NOMO-1 (cell line): ENCODE results near the gene EFR3B.

Source experiments
- DNase-seq, 2 experiments: peaks; one replicate each; lab custom pipeline; 2025; ENCODE audit not compliant: unreplicated experiment in 2 of 2; lab: John Stamatoyannopoulos, UW

The EFR3B gene

GRCh38 chr2:25068217-25068616 lies 26.3 kb downstream of the EFR3B start:
- DNase-seq = no peak

- DNase-seq = no peak
These were observed 30.1 kb downstream of the EFR3B start for GRCh38 chr2:25071966-25072365.

DNA sequence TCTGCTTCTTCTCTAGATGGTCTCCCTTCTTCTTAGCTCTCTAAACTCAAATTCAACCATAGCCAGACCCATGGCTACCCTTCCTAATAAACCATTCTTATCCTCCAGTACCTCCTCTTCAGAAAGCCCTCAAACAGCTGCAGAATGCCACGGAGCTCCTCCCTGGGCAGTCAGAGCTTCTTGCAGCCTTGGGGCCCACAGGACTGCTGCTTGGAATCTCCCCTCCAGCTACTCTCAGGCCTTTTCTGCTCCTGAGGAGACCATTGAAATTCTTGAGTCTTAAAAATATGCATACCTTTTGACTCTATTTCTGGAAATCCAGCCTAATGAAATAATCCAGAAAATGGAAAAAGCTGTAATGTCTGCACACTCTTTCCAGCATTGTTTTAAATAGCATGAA lies 30.7 kb downstream of the EFR3B start:
- no peak for DNase-seq

- DNase-seq = no peak
These were observed 31.1 kb downstream of the EFR3B start for GRCh38 chr2:25073025-25073424.

DNA sequence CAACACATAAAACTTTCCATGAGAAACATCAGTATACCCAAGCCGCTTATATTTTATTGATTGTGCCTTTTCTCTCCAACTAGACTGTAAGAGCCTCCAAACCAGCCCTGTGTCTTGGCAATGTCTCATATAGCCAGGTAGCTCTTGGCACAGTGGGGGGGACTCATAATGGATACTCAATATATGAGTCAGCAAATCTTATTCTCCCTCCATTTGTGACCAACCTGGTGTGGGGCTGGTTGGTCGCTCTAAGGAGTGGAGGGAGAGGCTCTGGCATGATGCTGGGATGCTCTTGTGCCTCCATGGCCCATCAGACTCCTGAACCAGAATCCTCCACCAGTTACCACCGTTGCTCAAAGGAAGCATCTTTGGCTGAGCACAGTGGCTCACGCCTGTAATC lies 32.0 kb downstream of the EFR3B start:
- DNase-seq = no peak

DNA sequence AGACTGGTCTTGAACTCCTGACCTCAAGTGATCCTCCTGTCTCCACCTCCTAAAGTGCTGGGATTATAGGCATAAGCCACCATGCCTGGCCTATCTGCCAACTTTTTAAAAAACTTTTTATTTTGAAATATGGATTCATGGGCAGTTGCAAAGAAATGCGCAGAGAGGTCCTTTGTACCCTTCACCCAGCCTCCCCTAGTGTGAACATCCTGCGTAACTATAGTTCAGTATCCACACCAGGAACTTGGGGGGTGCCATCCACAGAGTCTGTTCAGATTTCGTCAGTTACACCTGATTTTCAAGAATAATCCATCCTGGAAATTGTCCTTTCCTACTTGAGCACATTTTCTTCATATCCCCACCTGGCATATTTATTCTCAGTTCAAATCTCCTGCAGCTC lies 33.0 kb downstream of the EFR3B start:
- DNase-seq = no peak

- no peak for DNase-seq
These were observed 34.9 kb downstream of the EFR3B start for GRCh38 chr2:25076749-25077148.

DNA sequence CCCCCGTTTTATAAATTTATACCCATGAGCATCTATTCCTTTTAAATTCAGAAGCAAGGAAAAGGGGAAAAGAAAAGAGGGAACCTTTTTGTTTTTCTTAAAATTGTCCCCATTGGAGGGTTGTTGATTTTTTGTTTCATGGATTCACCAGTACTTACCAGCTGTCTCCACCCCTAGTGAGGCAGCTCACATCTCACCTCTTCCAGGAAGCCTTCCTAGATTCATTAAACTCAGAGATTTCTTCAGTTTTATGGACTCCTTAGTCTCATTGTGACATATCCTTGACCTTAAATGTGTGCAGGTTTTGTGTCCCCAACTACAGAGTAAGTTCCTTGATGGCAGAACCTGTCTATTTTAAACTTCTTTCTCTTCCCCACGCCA lies 35.9 kb downstream of the EFR3B start:
- DNase-seq = no peak

GRCh38 chr2:25078170-25079049 lies 36.5 kb downstream of the EFR3B start:
- no peak for DNase-seq

- no peak for DNase-seq
These were observed 37.3 kb downstream of the EFR3B start for GRCh38 chr2:25079050-25079635.

- no peak for DNase-seq
These were observed 39.4 kb downstream of the EFR3B start for GRCh38 chr2:25081237-25081790.

DNA sequence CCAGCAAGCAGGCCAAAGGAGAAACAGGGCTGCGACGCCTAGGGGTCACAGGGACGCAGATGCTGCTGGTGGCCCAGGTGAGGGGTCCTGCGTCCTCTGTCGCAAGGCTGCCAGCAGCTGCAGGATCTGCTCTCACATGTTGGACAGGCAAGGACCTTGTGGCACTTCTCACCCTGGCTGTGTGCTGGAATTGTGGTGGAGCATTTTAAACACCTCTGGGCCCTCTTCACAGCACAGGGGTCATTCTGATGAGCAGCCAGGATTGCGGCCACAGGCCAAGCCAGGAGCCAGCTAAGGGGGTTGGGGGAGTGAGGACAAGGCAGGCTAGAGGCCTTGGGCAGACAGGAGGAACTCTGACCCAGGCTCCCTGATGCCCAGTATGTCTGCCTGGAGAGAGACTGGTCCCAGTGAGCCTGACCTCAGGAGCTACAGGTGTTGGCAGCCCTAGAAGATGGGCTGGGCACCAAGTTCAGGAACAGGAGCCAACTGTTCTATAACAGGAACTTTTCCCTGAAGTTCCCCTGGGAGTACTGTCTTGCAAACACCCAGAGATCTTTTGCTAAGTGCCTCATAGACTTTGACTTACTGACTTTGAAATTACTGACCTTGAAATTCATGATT lies 40.2 kb downstream of the EFR3B start:
- no peak for DNase-seq

DNA sequence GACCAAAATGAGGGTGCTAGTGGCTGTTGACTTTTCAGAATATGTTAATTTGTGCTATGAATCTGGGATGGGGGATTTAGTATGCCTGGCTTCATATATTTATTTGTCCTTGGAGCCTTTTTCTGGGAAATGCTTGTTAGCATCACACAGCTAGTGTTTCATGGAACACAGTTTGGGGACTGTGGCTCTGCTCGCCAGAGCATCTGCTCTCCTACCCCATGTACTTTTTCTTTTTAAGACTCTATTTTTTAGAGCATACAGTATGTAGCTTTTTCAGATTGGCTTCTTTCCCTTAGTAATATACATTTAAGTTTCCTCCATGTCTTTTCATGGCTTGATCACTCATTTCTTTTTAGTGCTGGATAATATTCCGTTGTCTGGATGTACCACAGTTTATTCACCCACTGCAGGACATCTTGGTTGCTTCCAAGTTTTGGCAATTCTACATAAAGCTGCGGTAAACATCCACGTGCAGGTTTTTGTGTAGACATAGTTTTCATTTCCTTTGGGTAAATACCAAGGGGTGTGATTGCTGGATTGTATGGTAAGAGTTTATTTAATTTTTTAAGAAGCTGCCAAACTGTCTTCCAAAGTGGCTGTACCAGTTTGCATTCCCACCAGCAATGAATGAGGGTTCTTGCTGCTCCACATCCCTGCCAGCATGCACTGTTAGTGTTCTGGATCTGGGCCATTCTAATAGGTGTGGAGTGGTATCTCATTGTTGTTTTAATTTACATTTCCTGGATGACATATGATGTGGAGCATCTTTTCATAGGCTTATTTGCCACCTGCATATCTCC lies 44.1 kb downstream of the EFR3B start:
- DNase-seq = no peak

- no peak for DNase-seq
These were observed 47.1 kb downstream of the EFR3B start for GRCh38 chr2:25088817-25089516.

GRCh38 chr2:25089605-25090315 lies 47.9 kb downstream of the EFR3B start:
- DNase-seq = no peak

DNA sequence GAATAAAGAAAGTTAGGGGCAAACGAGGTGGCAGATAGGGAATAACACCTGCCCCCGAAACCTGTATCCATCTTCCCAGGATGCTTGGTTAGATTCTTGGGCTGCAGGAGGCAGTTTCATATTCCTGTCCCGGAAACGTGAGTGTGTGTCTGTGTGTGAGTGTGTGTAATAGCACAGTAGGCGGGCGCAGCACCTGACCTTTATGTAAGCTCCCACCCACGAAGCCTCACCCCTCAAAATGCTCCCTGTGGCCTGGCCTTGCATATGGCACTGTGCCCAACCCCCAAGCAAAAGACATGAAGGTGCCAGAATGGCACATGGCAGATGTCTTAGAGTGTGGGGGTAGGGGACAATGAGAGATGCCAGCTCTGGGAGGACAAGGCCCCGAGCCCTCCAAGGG lies 48.9 kb downstream of the EFR3B start:
- DNase-seq = no peak

GRCh38 chr2:25091265-25091664 lies 49.4 kb downstream of the EFR3B start:
- DNase-seq = no peak

DNA sequence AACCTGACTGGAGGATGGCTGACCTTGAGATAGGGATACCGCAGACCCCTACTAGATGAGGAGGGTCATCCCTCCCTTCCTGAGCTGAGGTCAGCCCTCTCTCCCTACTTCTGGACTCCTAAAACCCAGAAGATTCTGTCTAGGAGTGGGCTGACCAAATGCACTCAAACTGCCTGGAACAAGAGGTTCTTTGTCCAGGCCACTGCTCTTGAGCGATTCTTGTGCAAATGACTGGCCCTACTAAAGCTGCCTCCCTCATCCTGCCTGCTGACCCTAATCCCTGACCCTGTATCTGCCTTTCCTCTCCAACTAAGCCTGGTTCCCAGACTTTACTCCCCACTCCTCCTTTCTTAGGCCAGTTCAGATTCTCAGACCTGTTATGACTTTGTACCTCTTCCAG lies 56.2 kb downstream of the EFR3B start:
- DNase-seq = no peak

- no peak for DNase-seq
These were observed 57.0 kb downstream of the EFR3B start for GRCh38 chr2:25098670-25099486.
